Kidney epithelial cell (primary cell): Measurements from ENCODE around the gene RPS6KA5. TPM values are rescaled to one million over a fixed set of nuclear protein-coding genes. Genes with fewer than 3 reads are reported as not detected.

Experiments used
- DNase-seq: peaks from one replicate; pipeline ENCODE4 v3.0.0-alpha.2; 2010; ENCODE audit warnings: low read depth
- H3K27me3 ChIP-seq: 2 replicates; pipeline ENCODE4 v1.6.0; 2011; ENCODE audit warnings: low read length; ENCODE audit not compliant: control insufficient read depth, insufficient read depth
- H3K36me3 ChIP-seq: 2 replicates; pipeline ENCODE4 v1.5.1; 2011; ENCODE audit warnings: low read length; ENCODE audit not compliant: control insufficient read depth, insufficient read depth
- H3K4me3 ChIP-seq: 2 replicates; pipeline ENCODE4 v1.5.1; 2011; ENCODE audit warnings: low read depth, mild to moderate bottlenecking, control low read depth, low read length
- CTCF ChIP-seq: IDR thresholded peaks from 2 replicates; pipeline ENCODE4 v1.5.1; 2011; ENCODE audit warnings: mild to moderate bottlenecking, moderate library complexity, low read length, control low read depth, inconsistent platforms; ENCODE audit not compliant: insufficient read depth, poor library complexity, severe bottlenecking
- total RNA-seq: library from RNA; depleted of rRNA; stranded (reverse); fragments of >200 nt; gene quantifications from 2 replicates; pipeline ENCODE4 v1.2.3, GENCODE V29; 2015

The RPS6KA5 gene
- total RNA-seq, 1 donor from 2014 or later: 3.7 TPM

- TF ChIP-seq CTCF: no peak
- Histone ChIP-seq H3K36me3 (no peaks in the 10 kb centered on the region), H3K27me3 (no peaks in the 10 kb centered on the region), H3K4me3 (no peak overlapping the region)
- no peak for DNase-seq
Measured at GRCh38 chr14:90936757-90937440, 123.5 kb downstream of the RPS6KA5 start.

- Histone ChIP-seq H3K4me3 (no peak overlapping the region), H3K36me3 (no peaks in the 10 kb centered on the region), H3K27me3 (no peaks in the 10 kb centered on the region)
- TF ChIP-seq CTCF: no peak
- DNase-seq: no peak
Measured at GRCh38 chr14:90924621-90925340, 135.7 kb downstream of the RPS6KA5 start.

- TF ChIP-seq CTCF: no peak
- no peak overlapping the region for H3K4me3 ChIP-seq
- no peaks in the 10 kb centered on the region for H3K36me3 ChIP-seq
- DNase-seq: no peak
- H3K27me3 ChIP-seq: no peaks in the 10 kb centered on the region
Measured at GRCh38 chr14:90922141-90922540, 138.3 kb downstream of the RPS6KA5 start.

- Histone ChIP-seq H3K4me3 (no peak overlapping the region), H3K27me3 (no peaks in the 10 kb centered on the region), H3K36me3 (no peaks in the 10 kb centered on the region)
- no peak for DNase-seq
- TF ChIP-seq CTCF: no peak
Measured at GRCh38 chr14:90911121-90911520, 149.3 kb downstream of the RPS6KA5 start.

- TF ChIP-seq CTCF: no peak
- Histone ChIP-seq H3K36me3 (no peaks in the 10 kb centered on the region), H3K4me3 (no peak overlapping the region), H3K27me3 (no peaks in the 10 kb centered on the region)
- DNase-seq: no peak
Measured at GRCh38 chr14:90907178-90907577, 153.3 kb downstream of the RPS6KA5 start.

GRCh38 chr14:90905531-90905930, 154.9 kb downstream of the RPS6KA5 start:
- DNase-seq: no peak
- no peak for TF ChIP-seq CTCF
- H3K36me3 ChIP-seq: no peaks in the 10 kb centered on the region
- no peaks in the 10 kb centered on the region for H3K27me3 ChIP-seq
- no peak overlapping the region for H3K4me3 ChIP-seq
